EL (cell line): ENCODE data around the gene SLC16A9.

Source experiments
- DNase-seq: peaks from one replicate; pipeline ENCODE4 v3.0.0-alpha.2; 2016

Gene SLC16A9

GRCh38 chr10:59625721-59626522 lies 83.7 kb downstream of the SLC16A9 start:
- peak; percentile 59 for DNase-seq

DNA sequence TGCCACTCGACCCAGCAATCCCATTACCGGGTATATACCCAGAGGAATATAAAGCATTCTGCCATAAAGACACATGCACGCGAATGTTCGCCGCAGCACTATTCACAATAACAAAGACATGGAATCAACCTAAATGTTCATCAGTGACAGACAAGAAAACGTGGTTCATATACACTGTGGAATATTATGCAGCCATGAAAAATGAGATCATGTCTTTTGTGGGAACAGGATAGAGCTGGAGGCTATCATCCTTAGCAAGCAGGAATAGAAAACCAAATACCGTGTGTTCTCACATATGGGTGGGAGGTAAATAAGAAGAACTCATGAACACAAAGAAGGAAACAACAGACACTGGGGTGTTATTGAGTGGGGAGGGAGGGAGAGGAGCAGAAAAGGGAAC lies 84.7 kb downstream of the SLC16A9 start:
- DNase-seq = no peak

DNA sequence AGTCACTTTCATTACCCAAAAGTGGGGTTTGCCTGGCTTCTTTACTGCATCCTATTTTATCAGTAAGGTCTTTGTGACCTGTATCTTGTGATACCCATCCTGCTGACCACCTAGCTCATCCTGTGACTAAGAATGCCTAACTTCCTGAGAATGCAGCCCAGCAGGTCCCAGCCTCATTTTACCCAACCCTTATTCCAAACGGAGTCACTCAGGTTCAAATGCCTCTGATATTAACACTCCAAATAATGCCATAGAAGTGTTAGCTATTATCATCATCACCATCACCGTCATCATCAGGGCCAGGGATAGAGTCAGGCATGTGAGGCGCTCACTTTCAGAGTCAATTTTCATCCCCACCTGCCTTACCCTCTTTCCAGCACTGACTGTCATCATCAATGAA lies 85.5 kb downstream of the SLC16A9 start:
- DNase-seq = no peak

GRCh38 chr10:59623133-59624121 lies 86.2 kb downstream of the SLC16A9 start:
- no peak for DNase-seq

GRCh38 chr10:59622320-59623132 lies 87.1 kb downstream of the SLC16A9 start:
- DNase-seq = peak; percentile 45

- no peak for DNase-seq
Measured at GRCh38 chr10:59621771-59622170, 87.9 kb downstream of the SLC16A9 start.

DNA sequence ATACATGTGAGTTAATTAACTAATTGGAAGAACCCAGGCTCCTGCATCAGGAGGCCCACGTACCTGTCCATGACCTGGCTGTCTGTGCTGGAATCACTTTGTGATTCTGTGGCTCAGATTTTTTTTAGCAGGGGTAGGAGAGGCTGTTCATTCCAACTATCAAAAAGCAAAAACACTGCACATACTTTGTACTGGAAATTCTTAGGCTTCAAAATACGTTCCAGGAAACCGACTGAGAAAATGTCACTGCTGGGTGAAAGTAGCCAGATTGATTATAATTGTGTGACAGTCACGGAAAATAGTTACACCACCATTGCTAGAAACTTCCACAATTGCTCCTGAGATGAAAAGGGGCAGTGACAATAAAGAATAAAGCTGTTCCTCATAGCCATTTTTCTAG lies 91.0 kb downstream of the SLC16A9 start:
- no peak for DNase-seq

GRCh38 chr10:59617996-59618395 lies 91.7 kb downstream of the SLC16A9 start:
- no peak for DNase-seq

- DNase-seq = no peak
Measured at GRCh38 chr10:59611048-59611447, 98.6 kb downstream of the SLC16A9 start.

DNA sequence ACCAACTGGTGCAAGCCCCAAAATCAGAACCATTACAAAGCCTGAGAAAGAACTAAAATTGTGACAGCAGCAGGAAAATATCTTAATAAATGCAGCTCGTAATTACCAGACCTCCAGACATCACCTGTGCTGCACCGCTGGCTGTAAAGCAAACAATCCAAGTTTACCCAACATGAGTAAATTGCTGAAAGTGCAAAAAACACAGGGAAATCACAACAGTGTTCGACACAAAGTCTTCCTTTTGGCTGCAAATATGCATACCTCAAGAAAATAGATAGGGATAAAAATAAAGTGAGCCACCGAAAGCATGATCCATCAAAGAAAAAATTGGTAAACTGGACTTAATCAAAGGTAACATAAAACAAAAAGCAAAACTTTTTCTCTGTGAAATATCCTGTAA lies 101.7 kb downstream of the SLC16A9 start:
- DNase-seq = no peak

DNA sequence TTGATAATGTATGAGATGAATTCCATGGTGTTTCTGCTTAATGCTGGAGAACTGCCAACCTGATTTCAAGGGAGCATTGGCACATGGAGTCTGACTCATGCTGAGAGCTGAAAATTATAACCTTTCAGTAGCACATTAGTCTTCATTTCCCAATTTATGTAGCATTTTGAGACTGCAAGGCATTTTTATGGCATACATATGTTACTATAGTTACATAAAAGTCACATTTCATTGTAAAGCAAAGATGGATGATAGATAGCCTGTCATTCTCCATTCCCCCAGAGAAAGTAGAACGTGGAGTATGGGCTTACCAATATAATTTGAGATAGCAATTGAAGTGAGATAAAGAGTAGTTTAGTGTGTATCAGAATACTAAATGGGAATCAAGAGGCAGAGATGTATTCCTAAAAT lies 103.1 kb downstream of the SLC16A9 start:
- DNase-seq = peak; percentile 4

DNA sequence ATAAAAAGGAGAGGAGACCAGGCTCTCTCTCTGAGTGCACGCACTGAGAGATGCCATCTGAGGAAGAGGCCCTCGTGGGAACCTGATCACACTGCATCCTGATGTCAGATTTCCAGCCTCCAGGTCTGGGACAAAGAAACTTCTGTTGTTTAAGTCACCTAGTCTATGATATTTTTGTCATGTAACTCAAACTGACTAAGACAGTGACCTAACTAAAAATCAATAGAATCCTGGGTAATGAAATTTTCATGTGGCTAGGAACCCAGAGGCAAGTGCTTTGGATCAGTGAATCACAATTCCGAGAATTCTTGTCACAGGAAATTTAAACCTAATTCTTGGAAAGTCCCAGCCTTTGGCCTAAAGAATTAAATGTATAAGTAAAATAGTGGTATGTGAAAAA lies 107.7 kb downstream of the SLC16A9 start:
- no peak for DNase-seq
